Measurements from ENCODE around the gene EBLN1. TPM values are rescaled to one million over a fixed set of nuclear protein-coding genes. Genes with fewer than 3 reads are reported as not detected.
A peak's percentile ranks its signal among the peaks of the same experiment; 100 is the strongest.

The EBLN1 gene
- total and polyA plus RNA-seq, 9 of the 15 experiments (the other 6 are each of a cell fraction or from before 2014, with no cell fraction given) = 0.06 to 3.1 (median 0.80) TPM

- TF ChIP-seq, protein P1, sequence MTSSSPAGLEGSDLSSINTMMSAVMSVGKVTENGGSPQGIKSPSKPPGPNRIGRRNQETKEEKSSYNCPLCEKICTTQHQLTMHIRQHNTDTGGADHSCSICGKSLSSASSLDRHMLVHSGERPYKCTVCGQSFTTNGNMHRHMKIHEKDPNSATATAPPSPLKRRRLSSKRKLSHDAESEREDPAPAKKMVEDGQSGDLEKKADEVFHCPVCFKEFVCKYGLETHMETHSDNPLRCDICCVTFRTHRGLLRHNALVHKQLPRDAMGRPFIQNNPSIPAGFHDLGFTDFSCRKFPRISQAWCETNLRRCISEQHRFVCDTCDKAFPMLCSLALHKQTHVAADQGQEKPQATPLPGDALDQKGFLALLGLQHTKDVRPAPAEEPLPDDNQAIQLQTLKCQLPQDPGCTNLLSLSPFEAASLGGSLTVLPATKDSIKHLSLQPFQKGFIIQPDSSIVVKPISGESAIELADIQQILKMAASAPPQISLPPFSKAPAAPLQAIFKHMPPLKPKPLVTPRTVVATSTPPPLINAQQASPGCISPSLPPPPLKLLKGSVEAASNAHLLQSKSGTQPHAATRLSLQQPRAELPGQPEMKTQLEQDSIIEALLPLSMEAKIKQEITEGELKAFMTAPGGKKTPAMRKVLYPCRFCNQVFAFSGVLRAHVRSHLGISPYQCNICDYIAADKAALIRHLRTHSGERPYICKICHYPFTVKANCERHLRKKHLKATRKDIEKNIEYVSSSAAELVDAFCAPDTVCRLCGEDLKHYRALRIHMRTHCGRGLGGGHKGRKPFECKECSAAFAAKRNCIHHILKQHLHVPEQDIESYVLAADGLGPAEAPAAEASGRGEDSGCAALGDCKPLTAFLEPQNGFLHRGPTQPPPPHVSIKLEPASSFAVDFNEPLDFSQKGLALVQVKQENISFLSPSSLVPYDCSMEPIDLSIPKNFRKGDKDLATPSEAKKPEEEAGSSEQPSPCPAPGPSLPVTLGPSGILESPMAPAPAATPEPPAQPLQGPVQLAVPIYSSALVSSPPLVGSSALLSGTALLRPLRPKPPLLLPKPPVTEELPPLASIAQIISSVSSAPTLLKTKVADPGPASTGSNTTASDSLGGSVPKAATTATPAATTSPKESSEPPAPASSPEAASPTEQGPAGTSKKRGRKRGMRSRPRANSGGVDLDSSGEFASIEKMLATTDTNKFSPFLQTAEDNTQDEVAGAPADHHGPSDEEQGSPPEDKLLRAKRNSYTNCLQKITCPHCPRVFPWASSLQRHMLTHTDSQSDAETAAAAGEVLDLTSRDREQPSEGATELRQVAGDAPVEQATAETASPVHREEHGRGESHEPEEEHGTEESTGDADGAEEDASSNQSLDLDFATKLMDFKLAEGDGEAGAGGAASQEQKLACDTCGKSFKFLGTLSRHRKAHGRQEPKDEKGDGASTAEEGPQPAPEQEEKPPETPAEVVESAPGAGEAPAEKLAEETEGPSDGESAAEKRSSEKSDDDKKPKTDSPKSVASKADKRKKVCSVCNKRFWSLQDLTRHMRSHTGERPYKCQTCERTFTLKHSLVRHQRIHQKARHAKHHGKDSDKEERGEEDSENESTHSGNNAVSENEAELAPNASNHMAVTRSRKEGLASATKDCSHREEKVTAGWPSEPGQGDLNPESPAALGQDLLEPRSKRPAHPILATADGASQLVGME (CRISPR knock-in tag; IDR thresholded peaks at IDR 0.05) = 0 out of 2 replicates have a peak, but pooled peaks have one; percentile 88
- TF ChIP-seq ZBTB1 (CRISPR knock-in tag; IDR thresholded peaks at IDR 0.05; ENCODE audit: borderline replicate concordance, low read depth) (no peak), COPS2 (conservative IDR thresholded peaks at IDR 0.05) (no peak), DMBX1 (CRISPR knock-in tag; IDR thresholded peaks at IDR 0.05; ENCODE audit: borderline replicate concordance) (peak; percentile 95), IFI16 (CRISPR knock-in tag; IDR thresholded peaks at IDR 0.05) (no peak), CGGBP1 (CRISPR knock-in tag; IDR thresholded peaks at IDR 0.05) (no peak), NUFIP1 (IDR thresholded peaks at IDR 0.05; ENCODE audit: partially characterized antibody) (no peak), KLF16 (IDR thresholded peaks at IDR 0.05) (no peak), FOXO4 (CRISPR knock-in tag; IDR thresholded peaks at IDR 0.05) (no peak), FOXM1 (IDR thresholded peaks at IDR 0.05; ENCODE audit: low read depth) (no peak), FOXM1 (CRISPR knock-in tag; IDR thresholded peaks at IDR 0.05; ENCODE audit: low read depth) (no peak), KDM5B (IDR thresholded peaks at IDR 0.05; ENCODE audit: insufficient replicate concordance, low read depth, low read length) (peak; percentile 77), MBD1 (CRISPR knock-in tag; IDR thresholded peaks at IDR 0.05) (no peak), ZBTB17 (CRISPR knock-in tag; IDR thresholded peaks at IDR 0.05) (peak; percentile 82; the same call in 1 of the 2 replicates), POLR2A (conservative IDR thresholded peaks at IDR 0.05) (peak; percentile 70), HMGXB4 (CRISPR knock-in tag; IDR thresholded peaks at IDR 0.05) (peak; percentile 96; the same call in 1 of the 2 replicates), FOS (IDR thresholded peaks at IDR 0.05; ENCODE audit: extremely low read depth, insufficient read length) (no peak)
Observed at GRCh38 chr10:22228943-22229801, 11.4 kb upstream of the EBLN1 start (continued).

Data from K562 (cell line).